Activated T-cell treated with anti-CD3 and anti-CD28 coated beads for 24 hours (primary cell): ENCODE results near the gene MSRB3.

ENCODE experiments used
- DNase-seq: peaks from one replicate; pipeline ENCODE4 v3.0.0-alpha.2; 2020; ENCODE audit warnings: low read depth

MSRB3 gene

DNA sequence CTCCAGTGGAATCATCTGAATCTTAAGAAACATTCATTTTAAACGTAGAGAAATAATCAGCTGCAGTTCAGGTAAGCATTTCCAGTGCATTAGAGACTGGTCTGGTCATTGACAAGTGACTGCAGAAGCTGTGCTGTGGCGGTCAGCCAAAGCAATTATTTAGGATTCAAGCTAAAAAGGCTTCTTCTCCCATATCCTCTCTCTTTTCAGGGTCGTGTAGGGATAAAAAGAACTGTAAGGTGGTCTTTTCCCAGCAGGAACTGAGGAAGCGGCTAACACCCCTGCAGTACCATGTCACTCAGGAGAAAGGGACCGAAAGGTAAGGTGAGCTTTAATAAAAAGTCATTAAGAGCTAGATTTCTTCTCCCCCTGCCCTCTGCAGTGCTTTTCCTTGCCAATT lies 48.1 kb downstream of the MSRB3 start:
- no peak for DNase-seq

DNA sequence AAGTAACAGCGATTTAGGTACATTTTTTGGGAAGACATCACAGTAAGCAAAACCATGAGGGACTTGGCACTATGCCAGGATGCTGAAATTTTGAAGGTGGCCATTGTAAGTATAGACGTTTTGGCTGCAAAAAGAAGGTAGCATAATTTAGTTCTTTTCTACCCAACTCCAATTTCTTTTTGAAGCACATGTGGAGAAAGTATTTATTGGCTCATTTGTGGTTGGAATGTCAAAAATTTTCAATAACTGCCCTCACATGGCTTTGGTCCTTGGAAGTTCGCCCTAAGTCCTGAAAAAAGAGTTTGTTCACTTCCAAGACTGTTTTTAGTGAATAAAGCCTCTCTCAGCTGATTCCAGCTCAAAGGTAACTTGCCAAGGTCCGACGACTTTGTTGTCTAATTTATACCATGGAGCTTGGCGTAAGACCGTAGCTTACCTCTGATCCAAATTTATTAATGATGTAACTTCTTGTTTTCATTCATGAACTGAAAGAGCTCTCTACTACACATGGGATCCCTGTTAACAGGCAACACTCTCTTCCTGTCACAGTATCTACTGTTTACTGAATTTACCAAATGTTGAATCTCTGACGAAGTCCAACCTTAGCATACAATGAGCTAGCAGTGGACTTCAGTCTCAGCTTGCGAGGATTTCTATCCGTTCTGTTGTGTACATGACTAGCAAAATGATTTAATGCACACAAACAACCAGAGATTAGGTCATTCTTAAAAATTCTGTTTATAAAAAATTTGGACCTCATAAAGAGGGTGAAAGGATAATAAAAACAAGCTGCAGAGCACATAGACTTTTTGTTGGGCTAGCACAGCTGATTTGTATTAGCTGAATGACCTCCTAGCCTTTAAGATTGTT lies 49.0 kb downstream of the MSRB3 start:
- DNase-seq = no peak

DNA sequence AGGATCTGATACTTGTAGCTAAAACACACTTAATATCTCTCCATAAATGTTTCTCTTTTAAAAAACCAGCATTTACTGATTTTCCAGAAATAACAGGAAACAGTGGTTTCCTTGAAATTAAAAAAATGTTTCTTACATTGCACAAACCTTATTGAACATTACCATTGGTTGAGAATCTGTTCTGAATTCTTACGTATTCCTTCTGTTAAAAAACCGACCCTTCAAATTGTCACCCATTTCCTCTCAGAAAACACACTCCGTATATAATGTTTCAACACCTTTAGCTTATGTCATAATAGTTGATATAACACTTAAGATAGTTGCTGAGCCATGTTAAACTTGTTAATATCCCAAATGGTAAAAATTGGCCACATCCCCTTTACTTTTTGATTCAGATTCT lies 51.2 kb downstream of the MSRB3 start:
- DNase-seq = no peak

DNA sequence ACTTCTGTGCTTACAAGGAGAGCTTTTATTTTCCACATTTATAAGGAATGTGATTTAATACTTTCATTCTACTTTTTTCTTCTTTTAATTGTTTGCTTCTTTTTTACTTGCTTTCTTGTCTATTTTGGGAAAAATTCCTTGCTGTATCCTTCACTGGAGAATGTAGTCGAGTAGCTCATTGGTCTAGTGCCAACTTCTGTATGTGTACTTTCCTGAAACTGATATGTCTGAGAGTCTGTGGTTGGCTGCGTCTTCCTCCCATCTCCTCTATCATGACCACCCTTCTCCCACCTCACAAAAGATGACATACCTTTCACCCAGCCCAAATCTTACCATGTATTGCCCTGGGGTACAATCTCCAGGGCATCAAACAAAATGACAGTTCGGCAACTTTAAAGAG lies 51.8 kb downstream of the MSRB3 start:
- no peak for DNase-seq

DNA sequence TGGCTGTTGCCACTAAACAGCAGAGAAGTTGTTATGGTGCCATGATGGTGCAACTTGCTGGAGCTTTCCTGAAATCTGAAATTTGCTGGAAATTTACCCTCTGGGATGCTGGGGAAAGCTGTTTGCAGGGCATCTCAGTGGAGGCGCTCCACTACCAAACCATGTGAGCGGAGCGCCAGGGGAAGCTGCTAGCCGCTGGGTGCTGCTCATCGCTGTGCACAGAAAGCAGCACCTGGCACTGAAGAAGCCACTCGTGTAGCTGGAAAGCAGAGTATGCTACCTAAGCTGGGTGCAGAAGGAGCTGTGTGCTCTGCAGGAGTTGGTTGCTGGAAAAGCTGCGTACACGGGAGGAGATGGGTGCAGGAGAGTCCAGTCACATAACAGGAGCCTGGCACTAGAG lies 53.0 kb downstream of the MSRB3 start:
- DNase-seq = no peak

DNA sequence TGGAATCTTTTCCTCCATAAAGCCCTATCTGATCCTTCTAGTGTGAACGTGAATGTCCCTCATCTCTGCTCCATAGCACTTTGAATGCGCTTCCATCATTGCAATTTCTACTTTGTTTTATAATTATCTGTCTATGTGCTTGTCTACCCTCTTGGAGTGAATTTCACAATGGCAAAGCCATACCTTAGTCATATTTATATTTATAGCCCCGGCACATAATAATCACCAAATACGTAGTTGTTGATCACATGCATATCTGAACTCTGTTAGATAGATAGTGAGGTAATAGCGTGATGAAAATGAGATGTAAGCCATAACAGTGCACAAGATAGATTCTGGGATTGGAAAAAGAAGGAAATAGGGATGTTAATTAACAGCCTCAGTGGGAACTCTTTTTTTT lies 55.2 kb downstream of the MSRB3 start:
- no peak for DNase-seq

DNA sequence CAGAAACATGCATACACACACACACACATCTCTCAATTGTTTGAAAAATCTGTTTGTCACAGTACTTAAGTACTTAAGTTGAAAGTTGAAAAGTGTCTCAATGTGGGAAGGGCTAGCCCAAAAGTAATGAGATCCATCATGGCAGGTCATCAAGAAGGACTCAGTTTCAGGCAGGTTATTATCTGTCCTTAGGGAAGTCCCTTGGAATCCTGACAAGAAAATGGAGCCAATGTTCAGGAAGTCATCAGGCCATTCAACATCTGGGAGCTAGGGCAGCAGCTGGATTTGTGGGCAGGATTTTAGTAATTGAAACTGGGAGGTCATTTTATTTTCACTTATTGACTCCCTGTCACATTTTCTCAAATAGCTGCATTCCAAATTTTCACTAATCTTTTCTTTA lies 56.0 kb downstream of the MSRB3 start:
- no peak for DNase-seq

DNA sequence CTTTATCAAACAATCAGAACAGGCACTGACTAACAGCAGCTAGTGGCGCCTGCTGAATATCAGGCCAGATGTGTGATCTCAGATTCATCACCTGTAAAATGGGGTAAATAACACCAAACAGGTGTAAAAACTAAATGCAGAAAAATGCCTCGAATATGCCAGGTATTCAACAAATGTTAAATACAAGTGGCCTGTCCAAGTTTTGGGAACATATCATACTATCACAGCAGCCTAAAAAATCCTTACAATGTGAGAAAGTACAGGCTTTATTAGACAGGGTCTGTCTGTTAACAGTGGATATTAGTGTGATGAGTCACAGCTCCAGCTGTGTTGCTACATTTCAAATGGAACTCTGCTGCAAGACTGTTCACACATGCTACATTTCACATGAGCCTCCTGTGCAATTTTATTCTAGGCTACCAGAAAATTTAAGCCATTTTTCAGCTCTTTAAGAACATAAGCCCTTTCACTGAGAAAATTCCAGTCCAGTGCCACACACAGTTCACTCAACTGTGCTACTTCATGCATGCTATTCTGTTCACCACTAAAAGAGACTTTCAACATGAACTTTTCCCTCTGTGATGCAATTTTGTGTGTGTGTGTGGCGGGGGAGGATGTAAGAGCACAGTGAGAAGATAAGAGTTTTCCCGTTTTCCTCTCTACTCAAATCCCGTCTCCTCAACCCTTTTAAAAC lies 56.7 kb downstream of the MSRB3 start:
- DNase-seq = no peak

DNA sequence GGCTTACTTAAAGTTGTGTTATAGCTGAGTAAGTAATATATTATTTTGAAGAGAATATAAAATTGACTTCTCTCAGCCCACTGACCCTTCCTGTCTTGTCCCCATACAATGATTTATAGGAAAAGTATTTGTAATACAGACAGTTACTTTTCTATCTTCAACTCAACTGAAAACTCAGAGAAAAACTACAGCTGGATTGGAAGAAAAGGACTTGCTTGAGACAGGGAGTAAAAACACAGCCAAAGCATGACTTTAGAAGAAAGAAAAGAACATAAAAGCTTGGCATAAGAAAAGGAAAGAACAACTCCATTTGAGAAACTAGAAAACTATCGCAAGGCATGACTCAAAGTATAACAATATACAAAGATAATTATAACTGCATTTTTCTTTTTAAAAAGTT lies 57.5 kb downstream of the MSRB3 start:
- no peak for DNase-seq

DNA sequence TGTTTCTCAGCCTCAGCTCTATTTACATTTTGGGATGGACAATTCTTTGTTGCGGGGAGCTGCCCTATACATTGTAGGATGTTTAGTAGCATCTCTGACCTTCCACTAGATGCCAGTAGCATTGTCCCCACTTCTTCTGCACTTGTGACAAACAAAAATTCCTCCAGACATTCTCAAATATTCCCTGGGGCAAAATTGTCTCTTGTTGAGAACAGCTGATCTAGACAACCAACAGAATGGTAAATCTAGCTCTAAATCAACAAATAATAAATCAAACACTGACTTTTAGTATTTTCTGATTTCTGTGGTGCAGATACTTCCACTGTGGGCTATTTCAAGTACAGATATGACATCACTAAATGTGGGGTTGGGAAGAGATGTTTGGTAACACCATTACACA lies 60.7 kb downstream of the MSRB3 start:
- DNase-seq = no peak

DNA sequence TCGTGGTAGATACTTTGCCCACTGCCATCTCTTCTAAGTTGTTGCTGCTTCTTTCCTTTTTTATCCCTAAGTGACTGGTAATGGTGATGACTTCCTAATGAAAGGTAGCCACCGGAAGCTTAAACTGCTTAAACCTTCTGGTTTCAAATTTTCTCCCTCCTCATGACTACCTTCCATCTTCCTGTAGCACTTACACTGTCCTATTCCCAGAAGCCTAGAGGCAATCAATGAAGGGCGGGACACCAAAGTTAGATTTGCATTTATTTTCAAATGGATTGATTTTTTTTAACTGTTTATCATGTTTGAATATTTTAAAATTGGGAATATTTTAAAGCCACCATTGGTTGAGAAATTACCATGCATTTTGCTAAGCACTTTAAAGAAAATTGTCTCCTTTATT lies 64.7 kb downstream of the MSRB3 start:
- no peak for DNase-seq

DNA sequence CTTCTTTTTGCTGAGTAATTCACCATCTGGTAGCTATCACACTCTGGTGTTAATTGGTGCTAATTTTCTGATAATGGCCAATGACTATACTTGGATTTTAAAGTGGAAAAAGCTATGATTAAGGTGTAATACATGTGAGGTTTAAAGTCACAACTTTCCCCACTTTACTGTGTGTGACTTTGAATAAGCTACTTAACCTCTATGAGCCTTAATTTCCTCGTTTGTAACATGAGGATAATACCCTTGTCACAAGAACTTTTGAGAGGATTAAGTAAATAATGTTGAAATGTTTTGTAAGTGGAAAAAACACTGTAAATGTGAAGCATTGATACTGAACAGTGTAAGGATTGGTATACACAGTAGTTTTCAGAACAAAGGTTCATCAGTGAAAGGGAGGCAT lies 65.3 kb downstream of the MSRB3 start:
- DNase-seq = no peak

DNA sequence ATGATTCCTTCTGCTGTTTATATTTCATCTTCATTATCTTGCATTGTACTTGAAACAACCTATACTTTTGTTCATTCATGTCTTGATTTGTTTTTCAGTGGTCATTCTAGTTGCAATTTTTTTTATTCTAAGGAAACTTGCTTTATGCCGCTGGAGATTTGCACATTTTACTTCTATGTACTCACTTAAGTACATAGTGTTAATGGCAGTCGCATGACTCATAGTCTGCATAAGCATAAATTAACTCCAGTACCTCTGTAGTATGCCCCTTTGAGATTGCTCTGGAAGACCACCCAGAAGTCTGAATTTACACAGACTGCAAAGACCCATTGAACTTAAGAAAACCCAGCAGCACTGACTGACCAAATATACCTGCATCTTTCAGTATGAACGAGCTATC lies 77.0 kb downstream of the MSRB3 start:
- DNase-seq = no peak

DNA sequence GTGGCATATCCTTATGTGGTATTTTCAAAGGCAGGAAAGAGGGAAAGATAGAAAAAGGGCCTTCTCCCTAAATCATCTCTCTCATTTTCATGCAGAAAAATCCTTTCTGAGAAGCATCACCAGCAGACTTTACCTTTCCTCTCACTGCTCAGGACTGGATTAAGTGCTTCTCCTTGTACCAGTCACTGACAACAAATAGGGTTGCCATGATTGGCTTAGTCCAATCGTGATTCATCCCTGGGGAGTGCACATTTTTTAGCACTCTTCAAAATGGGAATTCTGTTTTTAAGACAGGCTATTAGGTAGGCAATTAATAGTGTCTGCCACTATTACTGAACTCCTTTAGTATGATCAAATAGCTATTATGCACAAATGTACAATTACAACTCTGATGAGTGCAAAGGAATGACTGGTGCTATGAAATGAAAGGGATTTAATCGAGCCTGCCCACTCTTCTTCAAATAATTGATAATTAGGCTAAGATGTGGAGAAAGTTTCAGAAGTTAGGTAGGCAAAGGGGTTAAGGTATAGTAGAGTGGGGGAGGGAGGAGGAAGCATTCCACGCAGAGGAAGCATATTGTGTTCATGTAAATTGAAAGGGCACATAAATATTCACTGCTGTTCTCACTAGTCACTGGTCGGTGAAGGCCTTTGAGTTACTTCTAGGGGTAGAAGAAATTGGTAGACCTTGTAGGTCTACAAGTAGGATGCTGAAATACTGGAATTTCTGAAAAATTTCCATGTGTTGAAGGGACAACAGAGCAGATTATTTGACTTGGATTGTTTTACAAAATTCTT lies 84.0 kb downstream of the MSRB3 start:
- DNase-seq = no peak

DNA sequence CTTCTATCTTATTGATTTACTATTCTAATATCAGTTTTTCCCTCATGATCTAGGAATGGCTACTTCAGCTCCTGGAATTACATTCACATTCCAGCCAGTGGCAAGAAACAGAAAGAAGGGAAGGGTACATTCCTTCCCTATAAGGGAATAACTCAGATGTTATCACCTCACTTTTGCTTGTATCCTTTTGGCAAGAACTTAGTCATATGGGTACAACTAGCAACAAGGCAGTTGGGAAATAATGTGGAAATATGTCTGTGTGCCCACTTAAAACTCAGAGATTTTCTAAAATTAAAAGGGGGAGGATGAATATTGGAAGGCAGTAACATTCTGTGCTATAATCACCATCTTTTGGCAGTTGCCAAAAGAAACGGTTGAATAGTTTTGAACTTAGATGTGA lies 85.6 kb downstream of the MSRB3 start:
- no peak for DNase-seq

DNA sequence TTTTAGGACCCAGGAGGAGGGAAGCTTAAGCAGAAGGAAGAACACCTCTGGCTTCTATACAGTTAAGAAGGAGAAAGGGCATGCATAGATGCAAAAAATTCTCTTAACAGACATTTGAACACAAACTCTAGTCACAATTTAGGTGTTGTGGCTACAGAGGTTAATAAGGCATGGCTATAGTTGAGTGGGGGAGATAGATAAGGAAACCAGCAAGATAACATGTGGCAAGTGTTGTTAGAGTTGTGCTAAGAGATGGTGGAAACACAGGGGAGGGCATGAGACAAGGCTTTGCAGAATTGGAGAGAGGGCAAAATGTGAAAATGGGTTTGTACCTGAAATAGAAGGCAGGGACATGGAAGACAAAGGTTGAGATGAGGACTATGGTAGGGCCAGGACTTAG lies 88.9 kb downstream of the MSRB3 start:
- DNase-seq = no peak

DNA sequence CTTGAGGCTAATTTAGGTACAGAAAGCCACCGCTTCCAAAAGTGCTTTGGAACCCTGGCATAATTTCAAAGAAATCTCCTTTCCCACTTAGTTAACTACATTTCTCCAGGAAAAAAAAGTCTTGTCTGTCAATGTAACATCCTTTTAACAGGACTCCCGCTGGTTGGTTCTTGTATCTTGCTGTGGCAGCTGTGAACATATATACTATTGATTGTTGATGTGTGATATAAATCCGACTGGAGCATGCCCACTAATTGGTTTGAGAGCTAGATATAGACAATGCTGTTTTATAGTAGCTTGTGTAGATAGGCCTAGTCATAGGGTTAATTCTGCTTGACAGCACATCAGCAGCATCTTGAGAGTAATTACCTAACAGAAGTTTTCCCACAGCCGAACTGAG lies 89.6 kb downstream of the MSRB3 start:
- DNase-seq = no peak

DNA sequence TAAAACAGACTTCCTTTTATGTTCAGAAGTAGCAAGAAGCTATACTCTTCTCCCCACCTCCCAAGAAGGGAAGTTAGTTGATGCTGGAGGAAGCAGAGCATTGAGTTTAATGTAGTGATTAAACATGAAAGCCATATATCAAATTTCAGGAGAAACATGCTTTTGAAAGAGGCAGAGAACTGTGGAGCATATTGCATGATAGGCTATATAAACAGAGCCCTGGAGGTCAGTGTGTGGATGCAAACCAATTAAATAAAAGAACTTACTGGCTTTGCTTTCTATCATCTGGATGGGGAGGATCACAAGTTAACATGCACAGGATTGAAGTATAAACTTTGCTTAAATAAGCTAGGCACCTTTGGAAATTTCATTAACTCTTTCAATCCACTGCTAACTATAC lies 94.1 kb downstream of the MSRB3 start:
- DNase-seq = no peak

DNA sequence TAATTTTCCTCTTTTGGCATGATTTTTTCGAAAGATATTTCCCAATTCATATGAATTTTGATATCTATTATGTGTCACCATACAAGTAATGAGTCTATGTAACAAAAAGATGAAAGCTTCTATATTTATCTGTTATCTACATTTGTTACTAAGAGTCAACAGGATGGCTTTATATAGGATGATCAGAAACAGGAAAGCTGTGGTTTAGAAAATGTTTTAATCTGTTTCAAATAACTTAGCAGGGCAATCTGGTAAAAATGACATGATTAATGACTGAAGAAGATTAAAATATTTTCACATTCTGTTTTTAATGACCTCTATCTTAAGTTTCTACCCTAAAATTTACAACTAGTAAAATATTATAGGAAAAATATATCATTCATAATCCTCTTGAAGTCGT lies 105.8 kb downstream of the MSRB3 start:
- DNase-seq = no peak

DNA sequence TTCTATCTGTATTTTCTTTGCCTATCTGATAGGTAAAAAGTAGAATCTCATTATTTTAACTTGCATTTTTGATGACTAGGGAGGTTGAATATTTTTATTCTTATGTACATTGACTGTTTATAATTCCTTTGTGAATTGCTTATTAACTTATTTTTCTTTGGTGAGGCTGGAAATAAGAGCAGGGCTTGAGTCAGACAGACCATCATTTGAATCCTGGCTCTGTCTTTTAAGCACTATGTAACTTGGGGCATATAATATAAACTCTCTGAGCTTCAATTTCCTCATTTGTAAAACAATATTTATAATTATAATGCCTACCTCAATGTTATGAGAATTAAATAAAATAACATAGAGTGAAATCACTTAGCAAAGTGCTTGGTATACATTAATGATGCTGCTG lies 108.9 kb downstream of the MSRB3 start:
- no peak for DNase-seq

DNA sequence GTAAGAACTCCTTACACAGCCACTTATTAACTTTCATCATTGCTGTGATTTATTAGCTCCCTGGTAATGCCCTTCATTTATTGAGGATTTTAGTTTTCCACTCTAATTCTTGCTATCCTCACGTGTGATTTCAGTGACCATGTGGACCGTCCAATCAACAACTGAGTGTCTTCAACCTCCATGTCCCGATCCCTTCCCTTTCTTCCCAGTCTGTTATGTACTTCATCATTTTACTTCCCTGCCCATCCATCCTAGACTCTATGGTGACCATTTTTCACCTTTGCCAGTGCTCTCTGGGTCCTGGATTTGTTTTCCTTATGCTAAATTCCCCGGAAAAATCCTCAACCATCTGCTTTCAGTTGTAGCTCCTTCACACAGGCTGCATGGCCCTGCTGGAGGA lies 111.0 kb downstream of the MSRB3 start:
- DNase-seq = no peak

DNA sequence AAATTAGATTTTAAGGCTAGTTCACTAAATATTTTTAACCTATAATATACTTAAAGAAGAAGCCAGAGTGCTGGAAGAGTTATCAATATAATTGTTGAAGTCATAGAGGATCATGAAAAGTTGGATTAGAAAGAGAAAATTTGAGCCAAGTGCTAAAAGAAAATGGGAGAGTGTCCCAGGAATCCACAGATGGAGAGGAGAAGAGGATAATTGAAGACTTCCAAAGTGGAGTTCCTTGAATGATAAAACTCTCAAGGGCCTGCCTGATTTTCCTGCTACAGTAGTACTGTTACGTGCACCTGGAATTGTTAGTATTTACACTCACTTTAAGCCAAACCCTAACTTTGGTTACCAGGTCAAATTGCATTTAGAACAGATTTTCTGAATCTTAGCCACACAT lies 113.2 kb downstream of the MSRB3 start:
- DNase-seq = no peak

DNA sequence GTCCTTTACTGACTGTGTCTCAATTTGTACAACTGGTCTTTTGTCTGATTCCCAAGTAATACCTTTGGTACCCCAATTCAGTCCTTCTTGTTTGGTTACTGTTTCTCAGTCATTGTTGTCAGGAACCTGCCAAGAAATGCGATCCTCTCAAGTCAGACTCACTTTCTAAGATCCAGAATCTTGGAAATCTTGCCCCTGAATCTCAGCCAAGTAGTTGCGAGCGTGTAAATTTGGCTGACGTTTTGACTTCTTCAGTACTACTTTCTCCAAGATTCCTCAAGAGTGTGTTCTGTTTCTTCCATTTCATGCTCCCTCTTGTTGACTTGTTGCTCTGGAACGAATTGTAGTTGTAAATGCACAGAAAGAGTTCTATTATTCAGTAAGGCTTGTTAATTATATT lies 114.0 kb downstream of the MSRB3 start:
- no peak for DNase-seq
